AG04450 (cell line): ENCODE data around the gene PHF13. TPM values are rescaled to one million over a fixed set of nuclear protein-coding genes. Genes with fewer than 3 reads are reported as not detected.

Experiments
- CTCF ChIA-PET: fragments of 300-600, 350-600 bp; formaldehyde crosslinking; extraction: SDS; loops from one replicate; lab custom pipeline; 2022; ENCODE audit warnings: antibody characterized with exemption, inconsistent platforms; lab: Charles Lee
- POLR2A ChIA-PET: fragments of 350-600 bp; formaldehyde crosslinking; extraction: SDS; loops from one replicate; lab custom pipeline; 2021; ENCODE audit warnings: antibody characterized with exemption, inconsistent platforms; lab: Yijun Ruan, JAX
- DNase-seq: peaks from one replicate; pipeline ENCODE4 v3.0.0-alpha.2; 2011; ENCODE audit warnings: low read depth, low spot score
- H3K27ac ChIP-seq: one replicate; pipeline ENCODE4 v1.5.1; 2012; ENCODE audit warnings: low read depth, low read length, control low read depth
- H3K27me3 ChIP-seq: one replicate; pipeline ENCODE4 v1.6.0; 2012; ENCODE audit warnings: low read length; ENCODE audit not compliant: control insufficient read depth, insufficient read depth
- H3K4me3 ChIP-seq: 2 replicates; pipeline ENCODE4 v1.5.1; 2011; ENCODE audit warnings: mild to moderate bottlenecking, low read depth, low read length, control low read depth
- H3K9me3 ChIP-seq: 2 replicates; pipeline ENCODE4 v1.5.1; 2012; ENCODE audit warnings: low read length; ENCODE audit not compliant: control insufficient read depth, insufficient read depth
- polyA plus RNA-seq: library from polyadenylated mRNA; depleted of rRNA; stranded (reverse); fragments of >200 nt; gene quantifications from 2 replicates; pipeline ENCODE4 v1.2.3, GENCODE V29; 2011
- TF ChIP-seq, protein P1 (sequence below): IDR thresholded peaks from 2 replicates; pipeline ENCODE4 v1.5.1; 2011; ENCODE audit warnings: low read depth, low read length, control low read depth, inconsistent platforms

The PHF13 gene
- polyA plus RNA-seq, 1 experiment: 11.6 TPM

DNA sequence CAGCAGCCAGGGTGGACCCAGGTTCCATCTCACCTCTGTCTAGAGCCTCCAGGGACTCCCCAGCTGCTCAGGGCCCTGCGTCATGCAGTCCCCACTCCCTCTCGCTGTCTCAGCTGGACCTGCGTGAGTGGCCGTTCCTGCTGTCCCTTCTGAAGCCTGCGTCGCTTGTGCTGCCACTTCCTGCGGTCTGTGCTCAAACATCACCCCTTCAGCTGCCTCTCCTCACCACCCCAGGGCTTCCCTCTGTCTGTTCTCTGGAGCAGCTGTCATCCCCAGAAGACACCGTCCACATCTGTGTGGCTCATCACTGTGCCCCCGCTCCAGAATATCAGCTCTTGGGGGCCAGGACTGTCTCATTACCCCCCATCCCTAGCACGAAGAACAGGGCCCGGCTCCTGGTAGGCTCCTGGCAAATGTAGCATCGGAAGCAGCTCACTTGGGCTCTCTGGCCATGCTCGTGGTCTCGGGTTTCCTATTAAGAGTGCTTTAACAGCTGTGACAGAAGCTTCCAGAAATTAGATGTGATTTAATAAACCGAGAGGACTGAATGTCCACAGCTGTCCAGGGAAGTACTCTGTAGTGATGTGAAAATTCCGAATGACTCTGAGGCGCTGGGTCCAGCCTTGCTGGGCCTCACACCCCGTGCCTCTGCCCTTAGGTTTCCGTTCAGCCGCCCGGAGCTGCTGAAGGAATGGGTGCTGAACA, 14.5 kb downstream of the PHF13 start:
- CTCF ChIA-PET: no interaction called here
- no peak overlapping the region for H3K27ac ChIP-seq
- no peak overlapping the region for H3K4me3 ChIP-seq
- TF ChIP-seq, protein P1, sequence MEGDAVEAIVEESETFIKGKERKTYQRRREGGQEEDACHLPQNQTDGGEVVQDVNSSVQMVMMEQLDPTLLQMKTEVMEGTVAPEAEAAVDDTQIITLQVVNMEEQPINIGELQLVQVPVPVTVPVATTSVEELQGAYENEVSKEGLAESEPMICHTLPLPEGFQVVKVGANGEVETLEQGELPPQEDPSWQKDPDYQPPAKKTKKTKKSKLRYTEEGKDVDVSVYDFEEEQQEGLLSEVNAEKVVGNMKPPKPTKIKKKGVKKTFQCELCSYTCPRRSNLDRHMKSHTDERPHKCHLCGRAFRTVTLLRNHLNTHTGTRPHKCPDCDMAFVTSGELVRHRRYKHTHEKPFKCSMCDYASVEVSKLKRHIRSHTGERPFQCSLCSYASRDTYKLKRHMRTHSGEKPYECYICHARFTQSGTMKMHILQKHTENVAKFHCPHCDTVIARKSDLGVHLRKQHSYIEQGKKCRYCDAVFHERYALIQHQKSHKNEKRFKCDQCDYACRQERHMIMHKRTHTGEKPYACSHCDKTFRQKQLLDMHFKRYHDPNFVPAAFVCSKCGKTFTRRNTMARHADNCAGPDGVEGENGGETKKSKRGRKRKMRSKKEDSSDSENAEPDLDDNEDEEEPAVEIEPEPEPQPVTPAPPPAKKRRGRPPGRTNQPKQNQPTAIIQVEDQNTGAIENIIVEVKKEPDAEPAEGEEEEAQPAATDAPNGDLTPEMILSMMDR: no peak
- H3K9me3 ChIP-seq: no peaks in the 10 kb centered on the region; the same call in 1 of the 2 replicates
- DNase-seq: no peak
- no peaks in the 10 kb centered on the region for H3K27me3 ChIP-seq
- POLR2A ChIA-PET: no interaction called here

DNA sequence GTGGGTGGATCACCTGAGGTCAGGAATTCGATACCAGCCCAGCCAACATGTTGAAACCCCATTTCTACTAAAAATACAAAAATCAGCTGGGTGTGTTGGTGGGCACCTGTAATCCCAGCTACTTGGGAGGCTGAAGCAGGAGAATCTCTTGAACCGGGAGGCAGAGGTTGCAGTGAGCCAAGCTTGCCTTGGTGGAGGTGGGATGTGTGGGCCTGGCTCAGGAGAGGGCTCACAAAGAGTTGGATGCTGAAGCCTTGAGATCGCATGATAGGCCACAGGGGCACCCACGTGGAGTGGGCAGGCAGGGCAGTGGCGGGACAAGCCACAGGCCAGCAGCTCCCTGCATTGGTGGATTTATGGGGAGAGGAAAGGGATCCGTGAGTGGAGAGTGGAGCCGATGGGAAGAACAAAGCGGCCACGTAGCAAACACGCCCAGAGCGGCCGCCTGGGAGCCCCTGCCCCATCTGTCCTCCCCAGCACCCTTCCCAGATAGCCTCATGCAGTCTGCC, 15.5 kb downstream of the PHF13 start:
- no peak for DNase-seq
- Histone ChIP-seq H3K27me3 (no peaks in the 10 kb centered on the region), H3K27ac (no peak overlapping the region), H3K4me3 (no peak overlapping the region), H3K9me3 (no peaks in the 10 kb centered on the region; the same call in 1 of the 2 replicates)
- CTCF ChIA-PET: interaction anchor here (0.6 kb wide), 1 partner anchor 596 kb away, joined by 4 read pairs; no protein-coding TSS in a partner anchor
- POLR2A ChIA-PET: no interaction called here
- TF ChIP-seq, protein P1: no peak

DNA sequence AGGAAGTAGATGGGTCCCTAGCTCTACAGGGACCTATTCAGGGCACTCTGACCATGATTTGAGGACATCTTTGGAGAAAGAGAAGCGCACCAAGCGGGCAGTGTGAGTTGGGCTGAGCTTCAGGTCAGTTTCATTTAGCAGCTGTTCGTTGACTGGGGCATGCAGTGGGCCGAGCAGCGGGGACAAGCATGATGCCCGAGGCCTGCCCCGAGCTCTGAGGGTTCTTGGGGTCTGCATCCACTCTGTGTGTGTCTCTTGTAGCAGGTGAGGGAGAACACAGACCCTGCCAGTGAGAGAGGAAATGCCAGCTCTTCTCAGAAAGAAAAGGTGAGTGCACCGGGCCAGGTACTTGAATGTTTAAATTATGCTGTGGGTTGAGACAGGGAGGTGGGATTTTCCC, 16.5 kb downstream of the PHF13 start:
- Histone ChIP-seq H3K9me3 (no peaks in the 10 kb centered on the region), H3K4me3 (no peak overlapping the region), H3K27ac (no peak overlapping the region), H3K27me3 (no peaks in the 10 kb centered on the region)
- no peak for DNase-seq
- TF ChIP-seq, protein P1: no peak
- ChIA-PET POLR2A (no interaction called here), CTCF (no interaction called here)

DNA sequence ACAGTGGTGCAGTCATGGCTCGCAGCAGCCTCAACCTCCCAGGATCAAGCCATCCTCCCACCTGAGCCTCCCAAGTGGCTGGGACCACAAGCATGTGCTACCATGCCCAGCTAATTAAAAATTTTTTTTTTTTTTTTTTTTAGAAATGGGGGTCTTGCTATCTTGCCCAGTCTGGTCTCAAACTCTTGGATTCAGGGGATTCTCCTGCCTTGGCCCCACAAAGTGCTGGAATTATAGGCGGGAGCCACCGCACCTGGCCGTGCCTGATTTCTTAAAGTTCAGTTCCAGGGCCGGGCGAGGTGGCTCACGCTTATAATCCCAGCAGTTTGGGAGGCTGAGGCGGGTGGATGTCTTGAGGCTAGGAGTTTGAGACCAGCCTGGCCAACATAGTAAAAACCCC, 17.5 kb downstream of the PHF13 start:
- H3K27me3 ChIP-seq: no peaks in the 10 kb centered on the region
- ChIA-PET CTCF (interaction anchor here (0.6 kb wide), 1 partner anchor 35 kb away, joined by 3 read pairs; no protein-coding TSS in a partner anchor), POLR2A (no interaction called here)
- TF ChIP-seq, protein P1: no peak
- DNase-seq: no peak
- H3K9me3 ChIP-seq: no peaks in the 10 kb centered on the region
- H3K27ac ChIP-seq: no peak overlapping the region
- no peak overlapping the region for H3K4me3 ChIP-seq
